Measurements from ENCODE around the gene ATP6V1G2. TPM values are rescaled to one million over a fixed set of nuclear protein-coding genes. Genes with fewer than 3 reads are reported as not detected.

The ATP6V1G2 gene
- total and polyA plus RNA-seq, 4 donors: 32.2 to 258 (median 147) TPM

GRCh38 chr6:31530659-31531058, 15.7 kb downstream of the ATP6V1G2 start:
- H3K4me1 ChIP-seq (ENCODE audit: control insufficient read depth, insufficient read depth, low read length): peaks cover 3% of the 10 kb centered on the region
- H3K4me3 ChIP-seq (ENCODE audit: low read depth, low read length): no peak overlapping the region
- H3K36me3 ChIP-seq (ENCODE audit: control insufficient read depth, insufficient read depth, low read length): peaks cover 59% of the 10 kb centered on the region
- H3K27ac ChIP-seq (ENCODE audit: low read depth, low read length): no peak overlapping the region
- no peaks in the 10 kb centered on the region for H3K9me3 ChIP-seq (ENCODE audit: control insufficient read depth, insufficient read depth, low read length)
- no peaks in the 10 kb centered on the region for H3K27me3 ChIP-seq (ENCODE audit: control insufficient read depth, insufficient read depth, low read length)
- 84% methylated on average over 3 of the region's 6 CpGs for WGBS (ENCODE audit: insufficient coverage)
- no peak for DNase-seq (ENCODE audit: low read depth in 4 of 6, low spot score in 6 of 6)

GRCh38 chr6:31529329-31530150, 16.9 kb downstream of the ATP6V1G2 start:
- Histone ChIP-seq H3K4me3 (ENCODE audit: low read depth, low read length) (no peak overlapping the region), H3K4me1 (ENCODE audit: control insufficient read depth, insufficient read depth, low read length) (peaks cover 3% of the 10 kb centered on the region), H3K9me3 (ENCODE audit: control insufficient read depth, insufficient read depth, low read length) (no peaks in the 10 kb centered on the region), H3K27me3 (ENCODE audit: control insufficient read depth, insufficient read depth, low read length) (no peaks in the 10 kb centered on the region), H3K36me3 (ENCODE audit: control insufficient read depth, insufficient read depth, low read length) (peaks cover 49% of the 10 kb centered on the region), H3K27ac (ENCODE audit: low read depth, low read length) (no peak overlapping the region)
- 71% methylated on average over 11 of the region's 12 CpGs for WGBS (ENCODE audit: insufficient coverage)
- DNase-seq (ENCODE audit: low read depth in 4 of 6, low spot score in 6 of 6): no peak

- Histone ChIP-seq H3K4me3 (ENCODE audit: low read depth, low read length) (no peak within 1 kb of the TSS), H3K27me3 (ENCODE audit: control insufficient read depth, insufficient read depth, low read length) (no peaks in the 10 kb centered on the region), H3K27ac (ENCODE audit: low read depth, low read length) (no peak within 1 kb of the TSS), H3K4me1 (ENCODE audit: control insufficient read depth, insufficient read depth, low read length) (peaks cover 3% of the 10 kb centered on the region), H3K36me3 (ENCODE audit: control insufficient read depth, insufficient read depth, low read length) (peaks cover 42% of the 10 kb centered on the region), H3K9me3 (ENCODE audit: control insufficient read depth, insufficient read depth, low read length) (no peaks in the 10 kb centered on the region)
- DNase-seq (ENCODE audit: low read depth in 4 of 6, low spot score in 6 of 6): no peak
- 85% methylated on average over 6 of the region's 7 CpGs for WGBS (ENCODE audit: insufficient coverage)
Measured at GRCh38 chr6:31528821-31529328, 17.5 kb downstream of the ATP6V1G2 start, which contains the start of gene MCCD1. MCCD1 (plus strand) TSS chr6:31528962; CDS start chr6:31529015, 53 bp downstream.

GRCh38 chr6:31528307-31528777, 18.1 kb downstream of the ATP6V1G2 start:
- H3K27ac ChIP-seq (ENCODE audit: low read depth, low read length): no peak overlapping the region
- no peak overlapping the region for H3K4me3 ChIP-seq (ENCODE audit: low read depth, low read length)
- no peaks in the 10 kb centered on the region for H3K9me3 ChIP-seq (ENCODE audit: control insufficient read depth, insufficient read depth, low read length)
- peaks cover 3% of the 10 kb centered on the region for H3K4me1 ChIP-seq (ENCODE audit: control insufficient read depth, insufficient read depth, low read length)
- H3K36me3 ChIP-seq (ENCODE audit: control insufficient read depth, insufficient read depth, low read length): peaks cover 37% of the 10 kb centered on the region
- 95% methylated on average over 3 of the region's 4 CpGs for WGBS (ENCODE audit: insufficient coverage)
- no peaks in the 10 kb centered on the region for H3K27me3 ChIP-seq (ENCODE audit: control insufficient read depth, insufficient read depth, low read length)
- no peak for DNase-seq (ENCODE audit: low read depth in 4 of 6, low spot score in 6 of 6)

GRCh38 chr6:31525932-31526591, 20.3 kb downstream of the ATP6V1G2 start:
- peaks cover 17% of the 10 kb centered on the region for H3K36me3 ChIP-seq (ENCODE audit: control insufficient read depth, insufficient read depth, low read length)
- no peak overlapping the region for H3K4me3 ChIP-seq (ENCODE audit: low read depth, low read length)
- H3K27ac ChIP-seq (ENCODE audit: low read depth, low read length): no peak overlapping the region
- DNase-seq (ENCODE audit: low read depth in 4 of 6, low spot score in 6 of 6): no peak
- peaks cover 3% of the 10 kb centered on the region for H3K4me1 ChIP-seq (ENCODE audit: control insufficient read depth, insufficient read depth, low read length)
- H3K9me3 ChIP-seq (ENCODE audit: control insufficient read depth, insufficient read depth, low read length): no peaks in the 10 kb centered on the region
- no peaks in the 10 kb centered on the region for H3K27me3 ChIP-seq (ENCODE audit: control insufficient read depth, insufficient read depth, low read length)
- 94% methylated on average over 2 of the region's 4 CpGs for WGBS (ENCODE audit: insufficient coverage)

- H3K9me3 ChIP-seq (ENCODE audit: control insufficient read depth, insufficient read depth, low read length): no peaks in the 10 kb centered on the region
- H3K36me3 ChIP-seq (ENCODE audit: control insufficient read depth, insufficient read depth, low read length): peaks cover 12% of the 10 kb centered on the region
- H3K27ac ChIP-seq (ENCODE audit: low read depth, low read length): no peak overlapping the region
- WGBS (ENCODE audit: insufficient coverage): 86% methylated on average over 4 of the region's 8 CpGs
- H3K4me1 ChIP-seq (ENCODE audit: control insufficient read depth, insufficient read depth, low read length): peaks cover 3% of the 10 kb centered on the region
- no peak for DNase-seq (ENCODE audit: low read depth in 4 of 6, low spot score in 6 of 6)
- H3K4me3 ChIP-seq (ENCODE audit: low read depth, low read length): no peak overlapping the region
- H3K27me3 ChIP-seq (ENCODE audit: control insufficient read depth, insufficient read depth, low read length): no peaks in the 10 kb centered on the region
Measured at GRCh38 chr6:31525553-31525931, 20.9 kb downstream of the ATP6V1G2 start.

- no CpG with 5 or more reads among the region's 3 CpGs for WGBS (ENCODE audit: insufficient coverage)
- H3K27me3 ChIP-seq (ENCODE audit: control insufficient read depth, insufficient read depth, low read length): no peaks in the 10 kb centered on the region
- H3K4me3 ChIP-seq (ENCODE audit: low read depth, low read length): no peak overlapping the region
- H3K4me1 ChIP-seq (ENCODE audit: control insufficient read depth, insufficient read depth, low read length): no peaks in the 10 kb centered on the region
- no peak overlapping the region for H3K27ac ChIP-seq (ENCODE audit: low read depth, low read length)
- H3K9me3 ChIP-seq (ENCODE audit: control insufficient read depth, insufficient read depth, low read length): no peaks in the 10 kb centered on the region
- DNase-seq (ENCODE audit: low read depth in 4 of 6, low spot score in 6 of 6): no peak
- no peaks in the 10 kb centered on the region for H3K36me3 ChIP-seq (ENCODE audit: control insufficient read depth, insufficient read depth, low read length)
Measured at GRCh38 chr6:31521835-31522234, 24.6 kb downstream of the ATP6V1G2 start.

- no peak overlapping the region for H3K4me3 ChIP-seq (ENCODE audit: low read depth, low read length)
- H3K27ac ChIP-seq (ENCODE audit: low read depth, low read length): no peak overlapping the region
- no peak for DNase-seq (ENCODE audit: low read depth in 4 of 6, low spot score in 6 of 6)
- H3K9me3 ChIP-seq (ENCODE audit: control insufficient read depth, insufficient read depth, low read length): no peaks in the 10 kb centered on the region
- H3K36me3 ChIP-seq (ENCODE audit: control insufficient read depth, insufficient read depth, low read length): no peaks in the 10 kb centered on the region
- H3K27me3 ChIP-seq (ENCODE audit: control insufficient read depth, insufficient read depth, low read length): peaks cover 7% of the 10 kb centered on the region
- no peaks in the 10 kb centered on the region for H3K4me1 ChIP-seq (ENCODE audit: control insufficient read depth, insufficient read depth, low read length)
- 82% methylated on average over 5 of the region's 5 CpGs for WGBS (ENCODE audit: insufficient coverage)
Measured at GRCh38 chr6:31513456-31514165, 32.8 kb downstream of the ATP6V1G2 start.

GRCh38 chr6:31510007-31510406, 36.4 kb downstream of the ATP6V1G2 start:
- no peak overlapping the region for H3K4me3 ChIP-seq (ENCODE audit: low read depth, low read length)
- 65% methylated on average over 3 of the region's 4 CpGs for WGBS (ENCODE audit: insufficient coverage)
- H3K4me1 ChIP-seq (ENCODE audit: control insufficient read depth, insufficient read depth, low read length): no peaks in the 10 kb centered on the region
- peaks cover 6% of the 10 kb centered on the region for H3K27me3 ChIP-seq (ENCODE audit: control insufficient read depth, insufficient read depth, low read length)
- H3K27ac ChIP-seq (ENCODE audit: low read depth, low read length): no peak overlapping the region
- DNase-seq (ENCODE audit: low read depth in 4 of 6, low spot score in 6 of 6): no peak
- H3K36me3 ChIP-seq (ENCODE audit: control insufficient read depth, insufficient read depth, low read length): no peaks in the 10 kb centered on the region
- H3K9me3 ChIP-seq (ENCODE audit: control insufficient read depth, insufficient read depth, low read length): no peaks in the 10 kb centered on the region
